Lung (tissue), 13 donors: ENCODE measurements around the gene SCRN1. TPM values are rescaled to one million over a fixed set of nuclear protein-coding genes. Genes with fewer than 3 reads are reported as not detected.
A peak's percentile ranks its signal among the peaks of the same experiment; 100 is the strongest.

Experiments
- ATAC-seq: fragments of 200-7000 bp; cut with Tn5 transposase; one replicate; pipeline ENCODE4 v1.9.1; 2020; ENCODE audit warnings: moderate number of reproducible peaks; ENCODE audit not compliant: insufficient read depth, low FRiP score
- DNase-seq, 3 donors: peaks; one replicate each; pipeline ENCODE4 v3.0.0-alpha.2; 2013 to 2017
- H3K27ac ChIP-seq, 2 donors: one replicate each; pipeline ENCODE4 v1.5.1; 2013; ENCODE audit warnings: mild to moderate bottlenecking in 2 of 2, moderate library complexity in 2 of 2, control low read depth in 1 of 2, inconsistent platforms in 1 of 2, low read depth in 1 of 2, low read length in 1 of 2
- H3K27me3 ChIP-seq, 3 donors: one replicate each; pipeline ENCODE4 v1.5.1; 2013; ENCODE audit warnings: low read length in 2 of 3; ENCODE audit not compliant: control insufficient read depth in 3 of 3, insufficient read depth in 3 of 3
- H3K36me3 ChIP-seq, 4 donors: one replicate each; pipeline ENCODE4 v1.5.1; 2013; ENCODE audit warnings: low read length in 4 of 4, mild to moderate bottlenecking in 1 of 4, moderate library complexity in 1 of 4; ENCODE audit not compliant: control insufficient read depth in 4 of 4, insufficient read depth in 4 of 4
- H3K4me1 ChIP-seq, 5 donors: one replicate each; pipeline ENCODE4 v1.5.1; 2013; ENCODE audit warnings: low read length in 5 of 5, mild to moderate bottlenecking in 2 of 5, moderate library complexity in 1 of 5; ENCODE audit not compliant: control insufficient read depth in 5 of 5, insufficient read depth in 5 of 5
- H3K4me3 ChIP-seq: one replicate; pipeline ENCODE4 v1.5.1; 2013; ENCODE audit warnings: mild to moderate bottlenecking, control low read depth, moderate library complexity
- H3K9ac ChIP-seq, 2 donors: one replicate each; pipeline ENCODE4 v1.5.1; 2013; ENCODE audit warnings: low read length in 2 of 2, control low read depth in 1 of 2; ENCODE audit not compliant: insufficient read depth in 1 of 2
- H3K9me3 ChIP-seq, 4 donors: one replicate each; pipeline ENCODE4 v1.5.1; 2013; ENCODE audit warnings: low read length in 3 of 4, mild to moderate bottlenecking in 1 of 4, moderate library complexity in 1 of 4; ENCODE audit not compliant: control insufficient read depth in 4 of 4, insufficient read depth in 3 of 4
- CTCF ChIP-seq: IDR thresholded peaks from 2 replicates; pipeline ENCODE4 v1.5.1; 2012; ENCODE audit warnings: mild to moderate bottlenecking; ENCODE audit errors: control extremely low read depth, extremely low read depth
- WGBS, 2 donors: extraction: QIAGEN DNeasy Blood & Tissue Kit; methylation state at CpG; one replicate each; pipeline ENCODE4 v1.1.7; 2013; 5-methylcytosine and 5-hydroxymethylcytosine counted together
- polyA plus RNA-seq, 2 donors: library from polyadenylated mRNA; stranded (reverse); fragments of 200-250 nt; gene quantifications; one replicate each; pipeline ENCODE4 v1.2.1, GENCODE V29; 2013
- small RNA-seq: library from RNA; depleted of rRNA; stranded (forward); fragments of <200 nt; gene quantifications from one replicate; pipeline ENCODE3, GENCODE V24; 2014; ENCODE audit warnings: low replicate concordance
- total RNA-seq, 2 donors: library from RNA; depleted of rRNA in 1 of 2; stranded (reverse); fragments of >200 nt in 1 of 2; gene quantifications; one replicate each; pipeline ENCODE4 v1.2.1, GENCODE V29; 2014 to 2021
- donor health status: control.
- donor health status: control.
- donor health status: Bipolar disorder and iron deficiency.
- donor health status: healthy.
- donor health status: DM: yes; HTN: yes; CAD: no.

SCRN1 gene
- total and polyA plus RNA-seq, 4 donors: 5.5 to 32.3 (median 20.2) TPM

GRCh38 chr7:29871787-29872398, 117.7 kb downstream of the SCRN1 start:
- 45 to 47% methylated on average over 5 of the region's 5 CpGs for WGBS, 2 donors
- H3K36me3 ChIP-seq: no peaks in the 10 kb centered on the region

More at GRCh38 chr7:29871787-29872398, 117.7 kb downstream of the SCRN1 start:
- no peak overlapping the region for H3K9ac ChIP-seq
- H3K9me3 ChIP-seq: no peaks in the 10 kb centered on the region
- H3K4me3 ChIP-seq: no peak overlapping the region
- ATAC-seq (no peak), DNase-seq (peak in 2 of 3 donors; percentile 30 to 52)
- H3K27me3 ChIP-seq: no peaks in the 10 kb centered on the region
- no peak overlapping the region for H3K27ac ChIP-seq
- no peak for TF ChIP-seq CTCF
- peaks cover 0 to 2% (median 0%) of the 10 kb centered on the region in 5 donors for H3K4me1 ChIP-seq

Small RNA genes within 50 kb of the gene (small RNA-seq; reads per million reads assigned to genes)
- not detected for gene RF01210

Other genes with a start within 250 kb of the SCRN1 start
- 1 to 10 TPM in 1 of 2 donors, under 1 TPM in 1; 0.20 to 2.8 TPM for gene WIPF3, start 183.3 kb downstream of the SCRN1 start, total RNA-seq
- gene WIPF3, start 183.3 kb downstream of the SCRN1 start, polyA plus RNA-seq: under 1 TPM; 0.23 to 0.35 TPM
- gene FKBP14, start 36.9 kb upstream of the SCRN1 start, total RNA-seq: 10 to 100 TPM; 17.1 to 21.5 TPM
- gene FKBP14, start 36.9 kb upstream of the SCRN1 start, polyA plus RNA-seq: 1 to 10 TPM; 2.6 to 6.6 TPM
- 10 to 100 TPM in 1 of 2 donors, 1 to 10 TPM in 1; 9.4 to 16.7 TPM for gene PLEKHA8, start 38.6 kb upstream of the SCRN1 start, total RNA-seq
- gene PLEKHA8, start 38.6 kb upstream of the SCRN1 start, polyA plus RNA-seq: 1 to 10 TPM; 2.7 to 3.7 TPM
- 10 to 100 TPM; 31.0 to 79.6 TPM for gene MTURN, start 145.2 kb upstream of the SCRN1 start, total RNA-seq
- 10 to 100 TPM; 13.5 to 15.1 TPM for gene MTURN, start 145.2 kb upstream of the SCRN1 start, polyA plus RNA-seq